Left colon (tissue), 2 donors: ENCODE data around the gene EPB41L5. TPM values are rescaled to one million over a fixed set of nuclear protein-coding genes. Genes with fewer than 3 reads are reported as not detected.
"Not testable (repeated sequence)": the region's sequence is repeated elsewhere in the genome, so short reads cannot be mapped to it uniquely, and the experiment has no call there.

ENCODE experiments used
- ATAC-seq: fragments of 200-7000 bp; cut with Tn5 transposase; one replicate; pipeline ENCODE4 v1.9.1; 2020; ENCODE audit warnings: mild to moderate bottlenecking, moderate library complexity
- DNase-seq, 2 donors: peaks; one replicate each; pipeline ENCODE4 v3.0.0-alpha.2; 2020
- intact Hi-C, 2 donors: fragments of 100-400 bp; cut with DNase I in 1 of 2; cut with micrococcal nuclease in 1 of 2; formaldehyde crosslinking; loops; one replicate each; pipeline versions ENCODE4 v1.11.2 to v1.14.0; 2022; cut with DNase I, micrococcal nuclease
- long read RNA-seq: library from polyadenylated mRNA; unstranded; transcript quantifications from one replicate; pipeline ENCODE4 v2.0.0, GENCODE V29; 2021
- total RNA-seq, 2 donors: library from RNA; stranded (reverse); fragmentation: NEBNext Ultra II Directional; extraction: Animal tissue kit (Norgen Biotek cat#: 25700); gene quantifications; one replicate each; pipeline ENCODE4 v1.2.1, GENCODE V29; 2021
- donor health status: DM: no; HTN: no; CAD: no.
- donor health status: DM: yes; HTN: yes; CAD: no.

The EPB41L5 gene
- total RNA-seq = 10 to 100 TPM; 30.3 to 30.8 TPM
- long read RNA-seq, transcript EPB41L5-202 (17 exons, 1,777 nt) = major isoform, 40 of 46 reads
- long read RNA-seq, partial matches to known transcripts = 0 of 46 reads
- long read RNA-seq, other reads (novel, unspliced or antisense) = 6 of 46 reads

DNA sequence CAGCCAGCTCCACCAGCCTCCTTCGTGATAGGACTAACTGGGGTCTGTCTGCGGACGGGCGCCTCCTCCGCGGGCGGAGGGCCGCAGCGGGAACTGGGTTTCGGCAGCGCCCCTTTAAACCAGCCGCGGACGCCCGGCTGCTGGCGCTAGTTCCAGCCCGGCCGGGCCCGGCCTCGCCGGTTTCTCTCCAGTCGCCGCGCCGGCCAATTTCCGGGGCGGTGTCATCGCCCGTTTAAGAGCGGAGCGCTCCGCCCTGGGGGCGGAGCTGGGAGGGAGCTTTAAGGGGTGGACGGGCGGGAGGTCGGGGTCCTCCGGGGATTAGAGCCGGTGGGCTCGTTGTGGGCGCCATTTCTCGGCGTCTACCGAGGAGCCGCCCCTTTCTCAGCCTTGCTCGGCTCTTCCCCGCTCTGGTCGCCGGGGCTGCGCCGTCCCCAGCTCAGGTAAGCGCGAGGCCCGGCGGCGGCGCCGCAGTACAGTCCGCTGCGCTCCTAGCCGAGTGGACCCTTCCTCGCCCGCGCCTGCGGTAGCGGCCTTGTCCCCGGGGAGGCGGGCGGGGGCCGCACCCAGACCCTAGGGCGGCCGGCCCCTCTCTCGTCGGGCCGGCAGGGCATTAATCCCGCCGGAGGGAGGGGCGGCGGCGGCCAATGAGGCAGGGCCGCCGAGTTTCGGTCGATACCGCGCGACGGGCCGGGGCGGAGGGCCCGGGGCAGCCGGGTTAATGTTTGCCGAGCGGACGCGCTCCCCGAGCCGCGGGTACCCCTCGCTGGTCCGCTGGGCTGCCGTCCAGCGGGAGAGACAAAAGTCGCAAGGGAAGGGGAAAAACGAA is at the start of gene EPB41L5:
EPB41L5 (plus strand) TSS at position 307 of the 826 bp plus-strand sequence. CDS start 6,008 bp downstream, outside the sequence.
- intact Hi-C loops = no loop called here
- DNase-seq (peak; percentile 90 to 94), ATAC-seq (peak; percentile 96)

DNA sequence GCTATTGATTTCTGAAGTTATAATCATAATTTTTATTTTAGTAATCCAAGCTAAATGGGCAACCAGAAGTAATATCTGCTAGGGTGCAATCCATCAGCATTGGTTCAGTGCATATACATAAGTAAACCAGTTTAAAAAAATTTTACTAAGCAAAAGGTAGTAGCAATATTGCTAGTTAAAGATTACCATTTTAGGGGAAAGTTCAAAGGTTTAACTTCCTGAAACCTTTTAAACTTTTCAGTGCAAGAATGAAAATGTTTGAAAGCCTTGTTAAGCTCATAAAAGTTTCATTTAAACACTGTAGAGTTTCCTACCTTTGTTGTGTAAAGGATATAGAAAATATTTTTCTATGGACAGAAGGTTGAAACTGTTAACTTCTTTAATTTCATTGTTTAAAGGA is 31.0 kb upstream of the EPB41L5 start:
- DNase-seq (no peak), ATAC-seq (peak; percentile 90)
- intact Hi-C loops = no loop called here

DNA sequence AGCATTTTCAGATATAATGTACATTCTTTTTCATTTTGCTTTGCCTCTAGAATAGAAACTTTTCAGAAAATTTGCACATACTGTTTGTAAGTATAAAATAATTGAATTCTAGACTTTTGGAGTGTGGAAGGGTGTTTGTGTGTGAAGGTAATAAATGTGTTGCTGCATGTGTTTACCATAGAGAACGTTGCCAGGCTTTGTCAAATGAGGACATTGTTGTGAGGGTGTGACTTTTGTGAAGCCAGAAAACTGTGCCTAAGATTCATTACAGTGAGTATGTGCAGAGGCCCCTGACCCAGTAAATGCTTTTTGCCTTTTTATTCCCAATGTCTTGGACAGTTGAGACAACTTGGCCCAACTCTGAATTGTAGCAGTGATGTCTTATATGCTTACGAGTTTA is 30.4 kb upstream of the EPB41L5 start:
- intact Hi-C loops = no loop called here
- peak; percentile 81 for ATAC-seq
- no peak for DNase-seq

DNA sequence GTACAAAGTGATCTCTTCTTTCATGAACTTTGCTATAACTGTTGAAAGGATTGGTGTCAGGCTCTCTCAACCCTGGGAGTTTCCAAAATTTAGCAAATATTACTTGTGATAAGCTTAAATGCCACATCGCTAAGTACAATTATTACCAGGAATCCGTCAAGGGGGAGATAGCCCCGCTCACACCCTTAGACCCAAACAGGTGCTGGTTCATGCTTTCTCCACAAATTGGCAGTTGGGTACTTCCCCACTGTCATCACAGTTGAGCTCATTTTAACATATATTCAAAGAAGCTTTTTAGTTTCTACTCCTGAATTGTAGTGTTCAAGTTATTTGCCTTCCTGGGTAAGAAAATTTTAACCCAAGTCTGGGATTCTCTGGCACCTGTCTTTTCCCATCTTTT is 29.8 kb upstream of the EPB41L5 start:
- no peak for DNase-seq
- intact Hi-C loops = no loop called here
- ATAC-seq = no peak

DNA sequence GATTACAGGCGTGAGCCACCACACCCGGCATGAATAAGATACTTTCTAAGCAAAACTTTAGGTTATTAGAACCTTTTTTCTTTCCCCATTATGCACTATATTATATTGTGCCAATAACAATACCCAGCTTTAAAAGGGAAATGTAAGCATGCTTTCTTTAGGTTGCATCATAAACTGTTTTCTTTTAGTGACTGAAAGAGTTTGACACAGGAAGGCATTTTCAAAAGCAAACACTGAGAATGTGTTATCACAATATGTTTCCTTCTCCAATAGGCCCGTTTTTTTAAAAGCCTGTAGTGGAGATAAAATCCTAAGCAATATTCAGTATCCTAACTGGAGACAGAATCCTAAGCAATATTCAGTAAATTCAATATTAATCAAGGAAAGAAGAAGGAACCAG is 16.7 kb upstream of the EPB41L5 start:
- intact Hi-C loops = no loop called here
- ATAC-seq = no peak
- no peak for DNase-seq

DNA sequence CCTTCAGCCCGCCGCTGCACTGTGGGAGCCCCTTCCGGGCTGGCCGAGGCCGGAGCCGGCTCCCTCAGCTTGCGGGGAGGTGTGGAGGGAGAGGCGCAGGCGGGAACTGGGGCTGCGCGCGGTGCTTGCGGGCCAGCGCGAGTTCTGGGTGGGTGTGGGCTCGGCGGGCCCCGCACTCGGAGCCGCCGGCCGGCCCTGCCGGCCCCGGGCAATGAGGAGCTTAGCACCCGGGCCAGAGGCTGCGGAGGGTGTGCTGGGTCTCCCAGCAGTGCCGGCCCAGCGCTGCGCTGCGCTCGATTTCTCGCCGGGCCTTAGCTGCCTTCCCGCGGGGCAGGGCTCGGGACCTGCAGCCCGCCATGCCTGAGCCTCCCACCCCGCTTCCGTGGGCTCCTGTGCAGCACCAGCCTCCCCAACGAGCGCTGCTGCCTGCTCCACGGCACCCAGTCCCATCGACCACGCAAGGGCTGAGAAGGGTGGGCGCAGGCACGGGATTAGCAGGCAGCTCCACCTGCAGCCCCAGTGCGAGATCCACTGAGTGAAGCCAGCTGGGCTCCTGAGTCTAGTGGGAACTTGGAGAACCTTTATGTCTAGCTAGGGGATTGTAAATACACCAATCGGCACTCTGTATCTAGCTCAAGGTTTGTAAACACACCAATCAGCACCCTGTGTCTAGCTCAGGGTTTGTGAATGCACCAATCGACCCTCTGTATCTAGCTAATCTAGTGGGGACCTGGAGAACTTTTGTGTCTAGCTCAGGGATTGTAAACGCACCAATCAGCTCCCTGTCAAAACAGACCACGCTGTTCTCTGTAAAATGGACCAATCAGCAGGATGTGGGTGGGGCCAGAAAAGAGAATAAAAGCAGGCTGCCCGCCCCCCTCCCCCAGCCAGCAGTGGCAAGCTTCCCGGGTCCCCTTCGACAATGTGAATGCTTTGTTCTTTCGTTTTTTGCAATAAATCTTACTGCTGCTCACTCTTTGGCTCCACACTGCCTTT is 15.7 kb upstream of the EPB41L5 start:
- ATAC-seq, intact Hi-C loops, DNase-seq: not testable (repeated sequence)

DNA sequence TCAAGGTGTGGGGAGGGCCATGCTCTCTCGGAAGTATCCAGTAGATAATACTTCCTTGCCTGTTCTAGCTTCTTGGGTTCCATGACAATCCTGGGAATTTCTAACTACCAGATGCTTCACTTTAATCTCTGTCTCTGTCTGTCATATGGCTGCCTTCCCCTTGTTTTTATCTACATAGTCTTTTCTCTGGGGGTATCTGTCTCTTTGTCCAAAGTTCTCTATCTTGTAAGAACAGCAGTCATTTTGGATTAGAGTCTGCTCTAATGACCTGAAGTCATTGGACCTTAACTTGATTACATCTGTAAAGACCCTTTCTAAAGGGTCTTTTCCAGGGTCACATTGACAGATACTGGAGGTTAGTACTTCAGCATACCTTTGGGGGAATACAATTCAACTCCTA is 11.4 kb upstream of the EPB41L5 start:
- intact Hi-C loops = no loop called here
- DNase-seq = no peak
- ATAC-seq = no peak

DNA sequence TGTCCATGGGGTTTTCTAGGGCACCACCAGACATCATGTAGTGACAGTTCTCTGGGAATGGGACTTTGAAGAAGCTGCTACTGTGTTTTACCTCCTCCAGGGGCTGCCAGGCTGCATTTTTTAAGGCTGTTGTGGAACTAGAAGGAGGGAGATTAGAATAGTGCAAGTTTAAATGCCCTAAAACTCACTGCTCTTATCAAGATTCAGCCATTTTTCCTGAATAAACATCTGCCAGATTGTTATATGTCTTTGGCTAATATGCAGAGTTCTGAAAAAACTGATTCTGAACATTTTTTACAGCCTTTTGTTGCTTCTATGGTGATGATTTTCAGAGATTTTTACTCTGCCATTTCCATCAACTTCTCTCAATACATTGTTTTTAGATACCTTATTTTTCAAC is 8.6 kb upstream of the EPB41L5 start:
- DNase-seq = no peak
- intact Hi-C loops = no loop called here
- ATAC-seq = no peak

DNA sequence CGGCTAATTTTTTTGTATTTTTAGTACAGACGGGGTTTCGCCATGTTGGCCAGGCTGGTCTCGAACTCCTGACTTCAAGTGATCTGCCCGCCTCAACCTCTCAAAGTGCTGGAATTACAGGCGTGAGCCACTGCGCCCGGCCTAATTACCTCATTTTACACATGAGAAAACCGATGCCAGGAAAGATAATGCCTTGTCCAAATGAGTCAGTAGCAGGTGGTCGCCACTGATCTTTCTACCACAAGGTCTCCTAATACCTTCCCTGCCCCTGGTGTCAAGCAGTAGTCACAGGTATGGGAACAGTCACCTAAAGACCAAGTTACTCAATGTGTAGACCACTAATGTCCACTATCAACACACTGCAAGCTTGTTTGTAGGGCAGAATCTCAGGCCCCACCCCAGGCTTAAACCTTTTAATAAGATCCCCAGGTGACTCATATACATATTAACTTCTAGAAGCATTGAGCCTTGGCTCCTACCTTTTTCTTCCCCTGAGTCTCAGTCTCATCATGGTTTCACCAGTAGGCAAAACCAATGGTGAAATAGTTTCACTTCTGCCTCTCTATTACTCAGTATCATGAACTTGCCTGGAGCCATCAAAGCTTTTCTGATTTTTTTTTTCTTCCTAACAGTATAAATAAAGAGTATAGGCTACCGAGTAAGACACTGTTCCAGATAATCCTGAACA is 6.9 kb upstream of the EPB41L5 start:
- ATAC-seq = no peak
- intact Hi-C loops = no loop called here
- no peak for DNase-seq

DNA sequence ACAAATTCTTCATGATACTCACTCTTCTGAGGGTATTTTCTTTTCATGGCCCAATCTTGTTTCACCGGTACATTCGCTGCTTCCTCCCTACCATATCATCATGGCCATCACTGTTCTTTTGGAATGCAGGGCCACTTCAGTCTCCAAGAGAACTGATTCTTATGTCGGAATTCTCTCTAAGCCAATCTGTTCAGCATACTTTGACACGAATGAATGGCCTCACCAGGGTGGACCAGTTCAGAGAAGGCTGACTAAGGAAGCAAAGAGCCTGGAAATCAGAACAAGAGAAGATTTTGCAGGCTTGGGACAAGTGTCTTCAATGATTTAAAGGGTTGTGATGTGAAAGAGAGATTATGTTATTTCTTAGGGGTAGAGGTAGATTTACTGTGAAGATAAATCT is 5.0 kb upstream of the EPB41L5 start:
- intact Hi-C loops = no loop called here
- DNase-seq (no peak), ATAC-seq (no peak)

DNA sequence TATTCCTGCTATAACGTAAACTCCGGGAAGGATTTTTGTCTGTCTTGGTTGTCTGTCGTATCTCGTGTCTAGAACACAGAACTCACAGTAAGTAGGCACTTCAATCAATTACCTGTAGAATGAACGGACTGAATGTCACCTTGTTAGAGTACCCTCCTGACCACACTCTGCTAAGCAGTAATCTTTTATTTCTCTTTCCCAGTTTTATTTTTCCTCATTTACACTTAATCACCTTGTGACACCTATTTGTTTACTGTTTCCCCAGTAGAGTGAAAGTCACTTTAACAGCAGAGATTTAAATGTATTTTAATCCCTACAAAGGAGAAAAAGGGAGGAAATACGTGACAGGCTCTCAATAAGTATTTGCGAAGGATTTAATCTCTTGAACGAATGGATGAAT is 514 bp upstream of the EPB41L5 start:
- intact Hi-C loops = no loop called here
- ATAC-seq (no peak), DNase-seq (no peak)

DNA sequence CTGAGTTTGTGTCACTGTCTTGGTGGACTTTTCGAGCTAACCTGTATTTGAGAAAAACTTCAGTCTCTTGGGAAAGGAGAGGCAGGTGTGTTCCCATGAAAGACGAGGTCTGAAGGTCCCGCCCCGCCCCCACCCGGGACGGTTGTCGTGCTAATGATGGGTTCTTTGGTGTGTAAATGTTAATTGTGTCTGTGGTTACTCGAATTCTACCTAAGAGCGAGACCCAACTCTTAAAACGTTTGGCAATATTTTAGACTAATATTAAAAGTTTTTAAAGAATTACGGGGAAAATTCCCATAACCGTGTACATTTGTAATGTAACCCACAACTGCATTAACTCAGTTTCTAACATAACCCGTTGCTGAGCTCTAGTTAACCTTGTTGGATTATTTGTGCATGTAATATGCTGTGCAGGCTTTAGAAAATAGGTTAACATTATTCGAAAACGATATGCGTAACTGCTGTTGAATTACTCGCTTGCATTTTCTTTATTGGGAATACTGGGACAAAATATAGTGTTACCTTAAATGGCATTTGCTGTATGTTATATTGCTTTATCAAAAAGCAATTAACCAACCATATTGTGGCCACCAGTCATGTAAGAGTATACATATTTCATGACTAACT is 833 bp downstream of the EPB41L5 start:
- ATAC-seq (peak; percentile 24), DNase-seq (peak; percentile 44 to 70)
- intact Hi-C loops = no loop called here

DNA sequence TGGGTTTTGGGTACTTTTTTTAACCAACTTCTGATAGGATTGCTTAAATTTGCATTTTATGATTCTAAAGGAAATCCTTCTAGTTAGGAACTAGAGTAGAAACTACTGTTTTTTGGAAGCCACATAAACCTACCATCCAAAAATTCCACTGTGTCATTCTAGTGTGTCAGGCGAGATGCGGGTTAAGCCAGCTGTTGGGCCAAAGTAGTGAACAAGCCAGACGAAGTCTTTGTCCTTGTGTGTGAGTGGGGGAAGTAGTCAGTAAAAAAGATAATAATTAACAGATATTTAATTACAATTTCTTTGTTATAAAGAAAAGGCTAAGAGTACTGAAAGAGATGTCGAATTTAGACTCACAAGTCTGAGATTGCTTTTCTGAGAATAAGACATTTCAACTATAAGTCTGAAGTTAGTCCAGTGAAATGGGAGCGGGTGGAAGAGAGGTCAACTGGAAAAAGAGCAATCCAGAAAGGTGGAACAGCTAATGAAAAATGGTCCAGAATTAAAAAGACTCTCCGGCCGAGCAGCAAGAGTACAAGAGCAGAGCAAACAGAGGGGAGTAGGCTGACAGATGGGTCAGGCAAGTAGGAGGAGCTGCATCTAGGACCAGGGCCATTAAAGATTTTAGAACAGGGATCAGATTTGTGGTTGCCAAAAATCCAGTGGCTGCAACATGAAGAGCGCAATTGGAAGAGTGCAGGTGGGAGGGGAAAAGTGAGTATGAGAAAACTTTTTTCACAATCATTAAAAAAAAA is 1.5 kb downstream of the EPB41L5 start:
- DNase-seq (no peak), ATAC-seq (no peak)
- intact Hi-C loops = no loop called here

DNA sequence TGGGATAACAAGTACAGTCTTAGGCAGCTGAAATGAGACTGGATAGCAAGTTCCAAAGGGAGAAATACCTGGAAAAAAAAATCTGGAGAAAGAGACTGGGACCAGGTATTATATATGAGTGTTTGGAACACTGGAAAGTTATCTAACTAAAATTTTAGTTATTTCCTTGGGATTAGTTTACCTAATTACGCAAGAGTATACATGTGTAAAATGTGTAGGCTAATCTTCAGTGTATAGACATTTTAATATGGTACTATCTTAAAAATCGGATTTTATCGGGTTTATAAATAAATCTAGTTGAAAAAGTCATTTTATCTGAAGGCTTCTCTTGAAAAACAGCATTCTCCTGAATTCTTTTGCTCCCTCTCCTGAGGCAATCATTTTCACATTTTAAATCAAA is 3.9 kb downstream of the EPB41L5 start:
- ATAC-seq = no peak
- no peak for DNase-seq
- intact Hi-C loops = no loop called here

DNA sequence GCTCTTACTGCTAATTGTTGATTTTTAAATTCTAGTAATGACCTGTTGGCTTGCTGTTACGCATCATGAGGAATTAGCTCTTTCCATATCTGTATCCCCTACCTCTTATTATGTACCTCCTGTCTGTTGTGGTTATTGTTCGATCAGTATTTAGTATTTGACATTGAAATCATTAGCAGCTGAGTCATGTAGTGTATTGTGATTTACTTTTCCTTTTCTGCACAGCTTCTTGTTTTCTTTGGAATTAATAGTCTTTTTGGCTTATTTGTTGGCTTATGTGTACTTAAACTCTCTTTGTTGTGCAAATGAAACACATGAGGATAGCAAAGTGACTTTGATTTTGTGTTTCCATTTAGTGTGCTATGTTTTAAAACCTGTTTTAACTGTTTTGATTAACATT is 4.3 kb downstream of the EPB41L5 start:
- intact Hi-C loops = no loop called here
- ATAC-seq = no peak
- no peak for DNase-seq

DNA sequence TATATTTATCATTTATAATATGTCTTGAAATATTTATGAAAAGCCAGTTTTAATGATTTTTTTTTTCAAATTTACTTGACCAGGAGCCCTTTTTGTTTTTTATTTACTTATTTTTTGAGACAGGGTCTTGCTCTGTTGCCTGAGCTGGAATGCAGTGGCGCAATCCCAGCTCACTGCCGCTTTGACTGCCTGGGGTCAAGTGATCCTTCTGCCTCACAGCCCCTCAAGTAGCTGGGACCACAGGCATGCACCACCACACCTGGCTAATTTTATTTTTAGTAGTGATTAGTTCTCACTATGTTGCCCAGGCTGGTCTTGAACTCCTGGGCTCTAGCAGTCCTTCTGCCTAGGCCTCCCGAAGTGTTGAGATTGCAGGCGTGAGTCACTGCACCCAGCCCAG is 5.7 kb downstream of the EPB41L5 start:
- ATAC-seq = no peak
- DNase-seq = no peak
- intact Hi-C loops = no loop called here

DNA sequence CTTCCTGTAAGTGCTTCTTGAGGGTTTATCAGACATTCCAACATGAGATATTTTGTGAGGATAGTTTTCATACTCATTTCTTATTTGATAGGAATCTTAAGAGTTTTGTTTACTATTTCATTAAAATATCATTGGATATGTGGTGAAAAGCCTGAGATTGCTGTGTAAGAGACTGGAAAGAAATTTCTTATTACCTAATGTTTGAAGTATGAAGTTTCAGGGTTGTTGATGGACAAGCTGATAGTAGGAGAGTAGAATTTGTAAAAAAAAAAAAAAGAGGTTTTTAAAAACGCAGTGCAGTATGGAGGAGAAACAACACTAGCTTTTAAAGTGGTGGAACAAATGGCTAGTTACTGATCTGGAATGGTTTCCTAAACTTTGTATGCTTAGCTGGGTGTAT is 7.7 kb downstream of the EPB41L5 start:
- DNase-seq = no peak
- ATAC-seq = no peak
- intact Hi-C loops = no loop called here

DNA sequence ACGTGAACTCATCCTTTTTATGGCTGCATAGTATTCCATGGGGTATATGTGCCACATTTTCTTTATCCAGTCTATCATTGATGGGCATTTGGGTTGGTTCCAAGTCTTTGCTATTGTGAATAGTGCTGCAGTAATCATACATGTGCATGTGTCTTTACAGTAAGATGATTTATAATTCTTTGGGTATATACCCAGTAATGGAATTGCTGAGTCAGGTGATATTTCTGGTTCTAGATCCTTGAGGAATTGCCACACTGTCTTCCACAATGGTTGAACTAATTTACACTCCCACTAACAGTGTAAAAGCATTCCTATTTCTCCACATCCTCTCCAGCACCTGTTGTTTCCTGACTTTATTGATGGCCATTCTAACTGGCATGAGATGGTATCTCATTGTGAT is 9.6 kb downstream of the EPB41L5 start:
- intact Hi-C loops, ATAC-seq, DNase-seq: not testable (repeated sequence)
